OCI-LY3 (cell line): ENCODE measurements around the gene SMCHD1.

ENCODE experiments used
- EZH2phosphoT487 ChIP-seq: fragments of 200-600 bp; shearing (Covaris generic); IDR thresholded peaks from 2 replicates; pipeline ENCODE4 v1.6.1; 2018; ENCODE audit warnings: antibody characterized with exemption, mixed run types, low read depth
- TF ChIP-seq, protein P1 (sequence below): fragments of 200-600, 300-600 bp; sonication (generic); IDR thresholded peaks from 2 replicates; pipeline ENCODE4 v1.5.1; 2014; ENCODE audit warnings: antibody characterized with exemption, low read length, low read depth

DNA sequence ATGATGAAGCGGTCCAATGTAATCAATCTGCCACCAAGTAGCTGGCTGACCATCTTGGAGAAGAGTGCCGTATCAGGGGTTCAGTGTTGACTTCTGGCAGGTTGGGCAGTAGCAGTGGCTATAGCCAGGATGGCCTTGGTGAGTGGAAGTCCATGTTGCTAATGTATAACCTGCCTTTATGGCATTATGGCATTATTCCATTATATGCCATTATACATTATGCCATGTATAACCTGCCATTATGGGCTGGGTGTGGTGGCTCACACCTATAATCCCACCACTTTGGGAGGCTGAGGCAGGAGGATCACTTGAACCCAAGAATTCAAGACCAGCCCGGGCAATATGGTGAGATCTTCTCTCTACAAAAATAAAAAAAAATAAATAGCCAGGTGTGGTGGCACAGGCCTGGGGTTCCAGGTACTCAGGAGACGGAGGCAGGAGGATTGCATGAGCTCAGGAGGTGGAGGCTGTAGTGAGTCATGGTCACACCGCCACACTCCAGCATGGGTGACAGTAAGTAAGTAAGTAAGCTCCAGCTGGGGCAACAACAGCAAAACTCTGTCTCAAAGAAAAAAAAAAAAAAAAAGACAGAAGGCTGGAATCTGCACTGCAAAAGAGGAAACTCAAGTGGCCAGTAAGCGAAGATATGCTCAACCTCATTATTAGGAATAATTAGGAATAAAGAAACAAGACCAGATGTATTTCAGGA lies 166.8 kb downstream of the SMCHD1 start:
- TF ChIP-seq, protein P1, sequence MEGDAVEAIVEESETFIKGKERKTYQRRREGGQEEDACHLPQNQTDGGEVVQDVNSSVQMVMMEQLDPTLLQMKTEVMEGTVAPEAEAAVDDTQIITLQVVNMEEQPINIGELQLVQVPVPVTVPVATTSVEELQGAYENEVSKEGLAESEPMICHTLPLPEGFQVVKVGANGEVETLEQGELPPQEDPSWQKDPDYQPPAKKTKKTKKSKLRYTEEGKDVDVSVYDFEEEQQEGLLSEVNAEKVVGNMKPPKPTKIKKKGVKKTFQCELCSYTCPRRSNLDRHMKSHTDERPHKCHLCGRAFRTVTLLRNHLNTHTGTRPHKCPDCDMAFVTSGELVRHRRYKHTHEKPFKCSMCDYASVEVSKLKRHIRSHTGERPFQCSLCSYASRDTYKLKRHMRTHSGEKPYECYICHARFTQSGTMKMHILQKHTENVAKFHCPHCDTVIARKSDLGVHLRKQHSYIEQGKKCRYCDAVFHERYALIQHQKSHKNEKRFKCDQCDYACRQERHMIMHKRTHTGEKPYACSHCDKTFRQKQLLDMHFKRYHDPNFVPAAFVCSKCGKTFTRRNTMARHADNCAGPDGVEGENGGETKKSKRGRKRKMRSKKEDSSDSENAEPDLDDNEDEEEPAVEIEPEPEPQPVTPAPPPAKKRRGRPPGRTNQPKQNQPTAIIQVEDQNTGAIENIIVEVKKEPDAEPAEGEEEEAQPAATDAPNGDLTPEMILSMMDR = no peak
- no peak for TF ChIP-seq EZH2phosphoT487
